22Rv1 (cell line): Measurements from ENCODE around the gene SPSB2.

ENCODE experiments used
- CTCF ChIP-seq: fragments of 450-650 bp; IDR thresholded peaks from 2 replicates; pipeline ENCODE4 v1.5.1; 2017; ENCODE audit warnings: mild to moderate bottlenecking
- ZFX ChIP-seq: fragments of 450-650 bp; IDR thresholded peaks from 2 replicates; pipeline ENCODE4 v1.6.1; 2017; ENCODE audit warnings: antibody characterized with exemption, borderline replicate concordance

DNA sequence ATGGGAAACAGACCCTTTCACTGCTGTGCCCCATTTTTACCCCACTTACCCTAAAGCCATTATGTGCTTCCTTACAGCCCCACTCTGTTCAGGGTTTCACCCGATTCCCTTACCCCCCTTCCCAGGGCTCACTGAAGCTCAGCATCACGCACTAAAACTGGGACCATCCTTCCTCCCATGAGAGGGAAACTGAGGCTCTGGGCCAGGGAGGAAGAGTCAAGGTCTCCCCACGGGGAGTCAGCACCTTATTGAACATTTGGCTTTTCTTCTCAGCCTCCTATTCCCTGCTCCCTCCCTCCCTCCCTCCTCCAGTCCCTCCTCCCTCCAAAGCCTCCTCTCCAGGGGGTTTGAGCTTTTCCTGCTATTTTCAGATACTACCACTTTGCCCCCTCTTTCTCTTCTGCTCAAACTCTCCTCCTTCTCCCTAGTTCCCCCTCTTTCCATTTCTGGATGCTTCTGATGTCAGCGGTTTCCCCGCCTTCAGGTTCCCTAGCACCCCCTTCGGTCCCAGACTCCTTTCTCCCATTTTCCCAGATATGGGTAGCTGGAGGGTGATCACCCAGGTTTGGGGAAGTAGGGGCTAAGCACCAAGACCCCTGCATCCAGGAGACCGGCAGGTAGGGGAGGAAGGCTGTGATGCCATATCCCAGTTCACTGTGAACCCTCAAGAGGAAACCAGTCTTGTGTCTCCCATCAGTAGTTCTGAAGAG, 50.5 kb downstream of the SPSB2 start:
- TF ChIP-seq CTCF: no peak
- TF ChIP-seq ZFX: no peak
